SK-N-SH (cell line): ENCODE measurements around the gene C2orf42. TPM values are rescaled to one million over a fixed set of nuclear protein-coding genes. Genes with fewer than 3 reads are reported as not detected.

Experiments
- CTCF ChIA-PET: fragments of 300-600, 350-600 bp; formaldehyde crosslinking; extraction: SDS; loops from one replicate; lab custom pipeline; 2021; lab: Yijun Ruan, JAX
- POLR2A ChIA-PET: fragments of 350-600 bp; sonication (Branson Sonifier 250); formaldehyde crosslinking; extraction: SDS; loops from one replicate; lab custom pipeline; 2020; ENCODE audit warnings: antibody characterized with exemption, inconsistent platforms; lab: Yijun Ruan, JAX
- DNase-seq: peaks from one replicate; pipeline ENCODE4 v3.0.0; 2012
- H2AFZ ChIP-seq: fragments of 200-600 bp; sonication (generic); 2 replicates; pipeline ENCODE4 v1.8.1; 2016; ENCODE audit warnings: antibody characterized with exemption, mild to moderate bottlenecking, low read depth
- H3F3A ChIP-seq: fragments of 200-600 bp; sonication (generic); replicated peaks from 2 replicates; pipeline ENCODE3; 2016; ENCODE audit warnings: antibody characterized with exemption, mild to moderate bottlenecking; ENCODE audit not compliant: insufficient read depth
- H3K27ac ChIP-seq, 2 experiments: fragments of 200-500 bp in 1 of 2; fragments of 200-600 bp in 1 of 2; sonication (Bioruptor generic) in 1 of 2; sonication (generic), shearing (Covaris generic) in 1 of 2; 2 replicates each; pipeline versions ENCODE4 v1.5.1 to v1.6.1; 2014 to 2016; ENCODE audit warnings: low read depth in 2 of 2, inconsistent platforms in 1 of 2, low read length in 1 of 2, mild to moderate bottlenecking in 1 of 2, mixed read lengths in 1 of 2
- H3K27me3 ChIP-seq: fragments of 200-600 bp; sonication (generic), shearing (Covaris generic); 2 replicates; pipeline ENCODE4 v1.6.1; 2016; ENCODE audit warnings: mixed run types; ENCODE audit not compliant: insufficient read depth
- H3K36me3 ChIP-seq, 2 experiments: fragments of 200-500 bp in 1 of 2; fragments of 200-600 bp in 1 of 2; sonication (Bioruptor generic) in 1 of 2; sonication (generic) in 1 of 2; replicated peaks in 1 of 2; 2 replicates each; pipeline versions ENCODE3 to v1.5.1; 2014 to 2016; ENCODE audit warnings: low read length in 1 of 2, mild to moderate bottlenecking in 1 of 2; ENCODE audit not compliant: insufficient read depth in 2 of 2, control insufficient read depth in 1 of 2
- H3K4me1 ChIP-seq, 2 experiments: fragments of 200-500 bp in 1 of 2; fragments of 200-600 bp in 1 of 2; sonication (Bioruptor generic) in 1 of 2; sonication (generic), shearing (Covaris generic) in 1 of 2; 2 replicates each; pipeline versions ENCODE4 v1.5.1 to v1.6.1; 2014 to 2016; ENCODE audit warnings: low read depth in 1 of 2, low read length in 1 of 2, mixed run types in 1 of 2; ENCODE audit not compliant: insufficient read depth in 2 of 2, control insufficient read depth in 1 of 2
- H3K4me2 ChIP-seq: fragments of 200-600 bp; sonication (generic), shearing (Covaris generic); 2 replicates; pipeline ENCODE4 v1.6.1; 2017; ENCODE audit warnings: mixed run types
- H3K4me3 ChIP-seq, 2 experiments: fragments of 200-500 bp in 1 of 2; fragments of 200-600 bp in 1 of 2; sonication (Bioruptor generic) in 1 of 2; sonication (generic), shearing (Covaris generic) in 1 of 2; 2 replicates each; pipeline versions ENCODE4 v1.5.1 to v1.8.1; 2014 to 2016; ENCODE audit warnings: low read depth in 2 of 2, inconsistent platforms in 1 of 2, low read length in 1 of 2, mild to moderate bottlenecking in 1 of 2, mixed read lengths in 1 of 2, moderate library complexity in 1 of 2
- H3K79me2 ChIP-seq: fragments of 200-600 bp; sonication (generic); 2 replicates; pipeline ENCODE4 v1.8.1; 2017; ENCODE audit warnings: mild to moderate bottlenecking; ENCODE audit not compliant: insufficient read depth
- H3K9ac ChIP-seq: fragments of 200-600 bp; sonication (generic); 2 replicates; pipeline ENCODE4 v1.6.1; 2017; ENCODE audit warnings: mixed run types
- H3K9me2 ChIP-seq: fragments of 200-600 bp; sonication (generic); 2 replicates; pipeline ENCODE4 v1.6.1; 2017; ENCODE audit warnings: mixed run types
- H3K9me3 ChIP-seq: fragments of 200-600 bp; sonication (generic); 2 replicates; pipeline ENCODE4 v1.6.1; 2017; ENCODE audit warnings: mixed run types, mild to moderate bottlenecking, moderate library complexity
- H4K20me1 ChIP-seq: fragments of 200-600 bp; sonication (generic); 2 replicates; pipeline ENCODE4 v1.6.1; 2017; ENCODE audit warnings: mild to moderate bottlenecking, mixed run types; ENCODE audit not compliant: insufficient read depth
- CHD2 ChIP-seq: fragments of 150-350 bp; IDR thresholded peaks from 2 replicates; pipeline ENCODE4 v1.6.1; 2018; ENCODE audit warnings: low read length; ENCODE audit not compliant: partially characterized antibody
- ELF1 ChIP-seq: IDR thresholded peaks from 2 replicates; pipeline ENCODE4 v1.4.0; 2012
- FOSL2 ChIP-seq: IDR thresholded peaks from 2 replicates; pipeline ENCODE4 v1.4.0; 2012; ENCODE audit warnings: low read depth, mild to moderate bottlenecking, moderate library complexity, borderline replicate concordance
- FOXJ3 ChIP-seq: sonication (generic); formaldehyde crosslinking; IDR thresholded peaks from 2 replicates; pipeline ENCODE4 v1.5.1; 2020; ENCODE audit warnings: mild to moderate bottlenecking, missing genetic modification reagents
- GABPA ChIP-seq: IDR thresholded peaks from 2 replicates; pipeline ENCODE4 v1.4.0; 2012; ENCODE audit warnings: low read depth, mild to moderate bottlenecking
- GATA2 ChIP-seq: sonication (generic); formaldehyde crosslinking; IDR thresholded peaks from 2 replicates; pipeline ENCODE4 v1.5.0; 2020; ENCODE audit warnings: mild to moderate bottlenecking, missing genetic modification reagents
- MEF2A ChIP-seq: IDR thresholded peaks from 2 replicates; pipeline ENCODE4 v1.4.0; 2012; ENCODE audit warnings: low read depth, borderline replicate concordance
- MXI1 ChIP-seq: IDR thresholded peaks from 2 replicates; pipeline ENCODE4 v1.6.1; 2012; ENCODE audit warnings: mild to moderate bottlenecking, low read depth, low read length, improper control_type of control experiment
- NRF1 ChIP-seq: IDR thresholded peaks from 2 replicates; pipeline ENCODE4 v1.6.1; 2012; ENCODE audit warnings: low read depth, mild to moderate bottlenecking, low read length
- RCOR1 ChIP-seq: fragments of 150-350 bp; IDR thresholded peaks from 2 replicates; pipeline ENCODE4 v1.6.1; 2017; ENCODE audit warnings: antibody characterized with exemption, low read length
- SIN3A ChIP-seq: IDR thresholded peaks from 2 replicates; pipeline ENCODE4 v1.6.1; 2012; ENCODE audit warnings: low read depth, mild to moderate bottlenecking, low read length, moderate library complexity, borderline replicate concordance
- TAF1 ChIP-seq: IDR thresholded peaks from 2 replicates; pipeline ENCODE4 v1.6.1; 2012; ENCODE audit warnings: low read depth, mild to moderate bottlenecking, low read length, moderate library complexity, borderline replicate concordance
- TEAD4 ChIP-seq: IDR thresholded peaks from 2 replicates; pipeline ENCODE4 v1.4.0; 2012; ENCODE audit warnings: mild to moderate bottlenecking, borderline replicate concordance; ENCODE audit not compliant: insufficient read depth
- USF1 ChIP-seq: IDR thresholded peaks from 2 replicates; pipeline ENCODE4 v1.4.0; 2012; ENCODE audit warnings: low read depth, borderline replicate concordance
- USF2 ChIP-seq: fragments of 150-350 bp; IDR thresholded peaks from 2 replicates; pipeline ENCODE4 v1.6.1; 2017; ENCODE audit warnings: antibody characterized with exemption, low read length, low read depth, borderline replicate concordance
- YY1 ChIP-seq: IDR thresholded peaks from 2 replicates; pipeline ENCODE4 v1.4.0; 2012; ENCODE audit warnings: low read depth, mild to moderate bottlenecking
- WGBS: methylation state at CpG from one replicate; pipeline ENCODE4 v1.1.6; 2017; ENCODE audit warnings: low lambda C conversion rate; 5-methylcytosine and 5-hydroxymethylcytosine counted together
- polyA plus RNA-seq, 3 experiments: library from polyadenylated mRNA; depleted of rRNA; stranded (reverse); fragments of >200 nt; gene quantifications; 2 replicates each; pipeline ENCODE4 v1.2.3, GENCODE V29; 2012
- TF ChIP-seq, protein P1 (sequence below): fragments of 200-600 bp; sonication (generic); IDR thresholded peaks from 2 replicates; pipeline ENCODE4 v1.6.1; 2017; ENCODE audit warnings: antibody characterized with exemption, mild to moderate bottlenecking, moderate library complexity
- TF ChIP-seq, protein P2 (sequence below): IDR thresholded peaks from 2 replicates; pipeline ENCODE4 v1.4.0; 2012; ENCODE audit warnings: low read depth, borderline replicate concordance
- TF ChIP-seq, protein P3 (sequence below): IDR thresholded peaks from 2 replicates; pipeline ENCODE4 v1.6.1; 2012; ENCODE audit warnings: mild to moderate bottlenecking, low read depth, low read length, moderate library complexity
- TF ChIP-seq, protein P4 (sequence below): IDR thresholded peaks from 2 replicates; pipeline ENCODE4 v1.4.0; 2012; ENCODE audit warnings: low read depth

Gene C2orf42
- 5.1 and 6.8 TPM in 2 replicates for polyA plus RNA-seq (2012; rRNA removed)
- 5.1 and 7.2 TPM in 2 replicates for polyA plus RNA-seq (2012; cell fraction: cytosol; rRNA removed)
- polyA plus RNA-seq (2012; cell fraction: nucleus; rRNA removed) = 7.8 and 10.7 TPM in 2 replicates

GRCh38 chr2:70190418-70191243, at the start of gene C2orf42:
Gene C2orf42 (minus strand): TSS chr2:70191019. CDS start chr2:70181985, 9,034 bp downstream.
- Histone ChIP-seq H3K27ac (peak within 1 kb of the TSS; percentile 87 to 96), H3K27me3 (no peaks in the 10 kb centered on the region), H3F3A (peaks cover 26% of the 10 kb centered on the region), H3K9me3 (no peaks in the 10 kb centered on the region), H3K4me1 (no peaks in the 10 kb centered on the region), H3K4me3 (peak within 1 kb of the TSS; percentile 79 to 93), H3K9ac (peak within 1 kb of the TSS; percentile 96), H4K20me1 (no peaks in the 10 kb centered on the region), H3K9me2 (no peaks in the 10 kb centered on the region), H3K79me2 (peaks cover 20% of the 10 kb centered on the region; the same call in 1 of the 2 replicates), H2AFZ (peak within 1 kb of the TSS; percentile 82), H3K36me3 (peaks cover 0 to 6% of the 10 kb centered on the region in 2 experiments), H3K4me2 (peak within 1 kb of the TSS; percentile 76)
- 1% methylated on average over 42 of the region's 60 CpGs for WGBS
- CTCF ChIA-PET = interaction anchor here (0.9 to 1.0 kb wide), 3 partner anchors 36 to 277 kb away, joined by 3 to 5 read pairs (median 3); no protein-coding TSS in a partner anchor
- peak; percentile 94 for DNase-seq
- POLR2A ChIA-PET = interaction anchor here (0.6 to 2.2 kb wide), 12 partner anchors 11 to 276 kb away, joined by 3 to 12 read pairs (median 5); partner anchors contain the start of genes MXD1, PCYOX1 and SNRPG
- TF ChIP-seq, protein P1, sequence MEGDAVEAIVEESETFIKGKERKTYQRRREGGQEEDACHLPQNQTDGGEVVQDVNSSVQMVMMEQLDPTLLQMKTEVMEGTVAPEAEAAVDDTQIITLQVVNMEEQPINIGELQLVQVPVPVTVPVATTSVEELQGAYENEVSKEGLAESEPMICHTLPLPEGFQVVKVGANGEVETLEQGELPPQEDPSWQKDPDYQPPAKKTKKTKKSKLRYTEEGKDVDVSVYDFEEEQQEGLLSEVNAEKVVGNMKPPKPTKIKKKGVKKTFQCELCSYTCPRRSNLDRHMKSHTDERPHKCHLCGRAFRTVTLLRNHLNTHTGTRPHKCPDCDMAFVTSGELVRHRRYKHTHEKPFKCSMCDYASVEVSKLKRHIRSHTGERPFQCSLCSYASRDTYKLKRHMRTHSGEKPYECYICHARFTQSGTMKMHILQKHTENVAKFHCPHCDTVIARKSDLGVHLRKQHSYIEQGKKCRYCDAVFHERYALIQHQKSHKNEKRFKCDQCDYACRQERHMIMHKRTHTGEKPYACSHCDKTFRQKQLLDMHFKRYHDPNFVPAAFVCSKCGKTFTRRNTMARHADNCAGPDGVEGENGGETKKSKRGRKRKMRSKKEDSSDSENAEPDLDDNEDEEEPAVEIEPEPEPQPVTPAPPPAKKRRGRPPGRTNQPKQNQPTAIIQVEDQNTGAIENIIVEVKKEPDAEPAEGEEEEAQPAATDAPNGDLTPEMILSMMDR = peak; percentile 27; the same call in 1 of the 2 replicates
- TF ChIP-seq, protein P2, sequence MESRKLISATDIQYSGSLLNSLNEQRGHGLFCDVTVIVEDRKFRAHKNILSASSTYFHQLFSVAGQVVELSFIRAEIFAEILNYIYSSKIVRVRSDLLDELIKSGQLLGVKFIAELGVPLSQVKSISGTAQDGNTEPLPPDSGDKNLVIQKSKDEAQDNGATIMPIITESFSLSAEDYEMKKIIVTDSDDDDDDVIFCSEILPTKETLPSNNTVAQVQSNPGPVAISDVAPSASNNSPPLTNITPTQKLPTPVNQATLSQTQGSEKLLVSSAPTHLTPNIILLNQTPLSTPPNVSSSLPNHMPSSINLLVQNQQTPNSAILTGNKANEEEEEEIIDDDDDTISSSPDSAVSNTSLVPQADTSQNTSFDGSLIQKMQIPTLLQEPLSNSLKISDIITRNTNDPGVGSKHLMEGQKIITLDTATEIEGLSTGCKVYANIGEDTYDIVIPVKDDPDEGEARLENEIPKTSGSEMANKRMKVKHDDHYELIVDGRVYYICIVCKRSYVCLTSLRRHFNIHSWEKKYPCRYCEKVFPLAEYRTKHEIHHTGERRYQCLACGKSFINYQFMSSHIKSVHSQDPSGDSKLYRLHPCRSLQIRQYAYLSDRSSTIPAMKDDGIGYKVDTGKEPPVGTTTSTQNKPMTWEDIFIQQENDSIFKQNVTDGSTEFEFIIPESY = peak; percentile 45; the same call in 1 of the 2 replicates
- TF ChIP-seq ELF1 = peak; percentile 95
- TF ChIP-seq USF2 = no peak; the same call in none of the 2 replicates
- peak; percentile 84 for TF ChIP-seq GABPA
- TF ChIP-seq CHD2 = no peak
- TF ChIP-seq RCOR1 = peak; percentile 27; the same call in 1 of the 2 replicates
- 0 out of 2 replicates have a peak, but pooled peaks have one; percentile 56 for TF ChIP-seq YY1
- no peak for TF ChIP-seq GATA2
- TF ChIP-seq, protein P3, sequence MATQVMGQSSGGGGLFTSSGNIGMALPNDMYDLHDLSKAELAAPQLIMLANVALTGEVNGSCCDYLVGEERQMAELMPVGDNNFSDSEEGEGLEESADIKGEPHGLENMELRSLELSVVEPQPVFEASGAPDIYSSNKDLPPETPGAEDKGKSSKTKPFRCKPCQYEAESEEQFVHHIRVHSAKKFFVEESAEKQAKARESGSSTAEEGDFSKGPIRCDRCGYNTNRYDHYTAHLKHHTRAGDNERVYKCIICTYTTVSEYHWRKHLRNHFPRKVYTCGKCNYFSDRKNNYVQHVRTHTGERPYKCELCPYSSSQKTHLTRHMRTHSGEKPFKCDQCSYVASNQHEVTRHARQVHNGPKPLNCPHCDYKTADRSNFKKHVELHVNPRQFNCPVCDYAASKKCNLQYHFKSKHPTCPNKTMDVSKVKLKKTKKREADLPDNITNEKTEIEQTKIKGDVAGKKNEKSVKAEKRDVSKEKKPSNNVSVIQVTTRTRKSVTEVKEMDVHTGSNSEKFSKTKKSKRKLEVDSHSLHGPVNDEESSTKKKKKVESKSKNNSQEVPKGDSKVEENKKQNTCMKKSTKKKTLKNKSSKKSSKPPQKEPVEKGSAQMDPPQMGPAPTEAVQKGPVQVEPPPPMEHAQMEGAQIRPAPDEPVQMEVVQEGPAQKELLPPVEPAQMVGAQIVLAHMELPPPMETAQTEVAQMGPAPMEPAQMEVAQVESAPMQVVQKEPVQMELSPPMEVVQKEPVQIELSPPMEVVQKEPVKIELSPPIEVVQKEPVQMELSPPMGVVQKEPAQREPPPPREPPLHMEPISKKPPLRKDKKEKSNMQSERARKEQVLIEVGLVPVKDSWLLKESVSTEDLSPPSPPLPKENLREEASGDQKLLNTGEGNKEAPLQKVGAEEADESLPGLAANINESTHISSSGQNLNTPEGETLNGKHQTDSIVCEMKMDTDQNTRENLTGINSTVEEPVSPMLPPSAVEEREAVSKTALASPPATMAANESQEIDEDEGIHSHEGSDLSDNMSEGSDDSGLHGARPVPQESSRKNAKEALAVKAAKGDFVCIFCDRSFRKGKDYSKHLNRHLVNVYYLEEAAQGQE = peak; percentile 54; the same call in 1 of the 2 replicates
- TF ChIP-seq USF1 = peak; percentile 91
- TF ChIP-seq NRF1 = no peak
- TF ChIP-seq FOSL2 = no peak
- TF ChIP-seq TEAD4 = no peak
- TF ChIP-seq MEF2A = no peak; the same call in 1 of the 2 replicates
- TF ChIP-seq SIN3A = peak; percentile 73; the same call in 1 of the 2 replicates
- peak; percentile 48 for TF ChIP-seq MXI1
- peak; percentile 87 for TF ChIP-seq TAF1
- TF ChIP-seq FOXJ3 (CRISPR knock-in tag) = no peak
- TF ChIP-seq, protein P4, sequence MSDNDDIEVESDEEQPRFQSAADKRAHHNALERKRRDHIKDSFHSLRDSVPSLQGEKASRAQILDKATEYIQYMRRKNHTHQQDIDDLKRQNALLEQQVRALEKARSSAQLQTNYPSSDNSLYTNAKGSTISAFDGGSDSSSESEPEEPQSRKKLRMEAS = peak; percentile 68; the same call in 1 of the 2 replicates
